HuH-7.5 (cell line): Measurements from ENCODE around the gene NIPAL3.
"Not testable (repeated sequence)": the region's sequence is repeated elsewhere in the genome, so short reads cannot be mapped to it uniquely, and the experiment has no call there.

Experiments
- DNase-seq: peaks from one replicate; pipeline ENCODE4 v3.0.0; 2011; ENCODE audit warnings: low spot score

Gene NIPAL3

DNA sequence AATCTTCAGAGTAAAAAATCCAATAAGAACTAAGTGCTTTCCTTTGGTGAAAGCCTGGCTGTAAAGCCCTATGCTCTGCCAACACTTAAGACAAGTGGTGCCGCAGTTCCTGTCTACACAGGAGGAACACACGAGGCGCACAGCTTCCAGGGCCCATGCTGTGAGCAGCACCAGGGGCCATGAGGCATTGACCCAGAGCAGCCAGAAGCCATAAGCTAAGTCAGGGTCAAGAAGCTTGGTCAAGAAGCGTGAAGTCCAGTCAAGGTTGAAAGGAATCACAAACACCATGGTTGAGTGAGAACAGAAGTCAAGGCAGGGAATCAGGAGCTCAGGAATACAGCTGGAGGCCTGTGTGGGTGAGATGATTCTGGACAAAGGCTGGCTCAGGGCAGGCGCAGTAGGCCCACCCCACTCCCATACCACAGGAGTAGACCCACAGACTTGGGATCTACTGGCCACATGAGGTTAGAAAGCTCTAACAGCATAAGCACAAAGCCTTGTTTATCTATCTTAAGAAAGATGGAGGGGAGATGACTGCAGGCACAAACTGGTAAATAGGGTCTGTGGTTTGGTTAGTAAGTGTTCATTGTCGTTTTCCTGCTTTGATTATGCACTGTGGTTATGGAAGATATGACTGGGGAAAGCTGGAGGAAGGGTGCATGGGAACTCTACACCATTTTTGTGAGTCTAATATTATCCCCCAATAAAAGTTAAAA lies 44.1 kb downstream of the NIPAL3 start:
- DNase-seq: no peak

DNA sequence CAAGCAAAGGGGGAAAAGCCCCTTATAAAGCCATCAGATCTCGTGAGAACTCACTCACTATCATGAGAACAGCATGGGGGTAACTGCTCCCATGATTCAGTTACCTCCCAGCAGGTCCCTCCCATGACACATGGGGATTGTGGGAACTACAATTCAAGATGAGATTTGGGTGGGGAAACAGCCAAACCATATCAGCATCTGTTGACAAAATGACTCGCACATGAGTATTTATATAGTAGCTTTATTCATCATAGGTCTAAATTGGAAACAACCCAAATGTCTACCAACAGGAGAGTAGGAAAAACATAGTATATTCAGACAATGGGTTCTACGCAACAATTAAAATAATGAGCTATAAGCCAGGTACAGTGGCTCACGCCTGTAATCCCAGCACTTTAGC lies 46.5 kb downstream of the NIPAL3 start:
- not testable (repeated sequence) for DNase-seq

DNA sequence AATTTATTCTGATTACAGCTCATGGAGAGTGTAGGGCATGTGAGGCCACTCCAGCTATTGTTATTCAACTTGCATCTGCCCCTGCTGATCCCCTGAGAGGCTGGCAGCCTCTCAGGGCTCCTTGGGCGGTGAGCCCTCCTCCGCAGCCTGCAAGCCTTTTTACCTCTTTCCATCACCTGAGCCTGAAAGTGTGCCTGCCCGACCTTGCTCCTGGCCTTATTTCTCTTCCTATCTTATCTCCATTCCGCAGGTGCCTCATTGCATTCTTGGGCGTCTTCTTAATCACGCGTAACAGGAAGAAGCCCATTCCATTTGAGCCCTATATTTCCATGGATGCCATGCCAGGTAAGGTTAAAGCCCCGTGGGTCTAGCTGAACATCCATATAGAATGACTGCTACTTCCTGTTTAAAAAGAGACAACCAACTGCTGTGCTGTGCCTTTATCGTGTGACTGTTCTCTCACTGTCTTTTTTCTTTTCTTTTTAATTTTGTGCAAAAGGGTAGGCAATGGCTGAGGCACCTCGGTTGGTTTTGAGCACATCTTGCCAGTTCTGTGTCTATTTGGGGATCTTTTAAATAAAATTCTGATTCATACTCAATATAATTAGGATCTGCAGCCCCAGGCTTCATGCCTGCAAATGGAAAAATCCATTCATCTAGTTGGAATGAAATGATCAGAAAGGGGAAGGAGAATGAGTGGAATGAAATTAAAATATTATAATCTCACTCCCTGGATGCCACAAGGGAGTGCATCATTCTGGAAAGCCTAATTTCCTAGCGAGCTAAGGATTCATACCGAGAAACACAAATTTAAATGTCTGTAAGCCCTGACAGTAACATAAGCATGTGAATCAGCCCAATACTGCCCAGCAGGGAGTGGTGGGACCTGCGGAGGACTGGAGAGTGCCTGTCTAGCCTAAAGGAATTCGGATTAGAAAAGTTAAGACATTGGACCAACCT lies 48.5 kb downstream of the NIPAL3 start:
- DNase-seq: no peak

DNA sequence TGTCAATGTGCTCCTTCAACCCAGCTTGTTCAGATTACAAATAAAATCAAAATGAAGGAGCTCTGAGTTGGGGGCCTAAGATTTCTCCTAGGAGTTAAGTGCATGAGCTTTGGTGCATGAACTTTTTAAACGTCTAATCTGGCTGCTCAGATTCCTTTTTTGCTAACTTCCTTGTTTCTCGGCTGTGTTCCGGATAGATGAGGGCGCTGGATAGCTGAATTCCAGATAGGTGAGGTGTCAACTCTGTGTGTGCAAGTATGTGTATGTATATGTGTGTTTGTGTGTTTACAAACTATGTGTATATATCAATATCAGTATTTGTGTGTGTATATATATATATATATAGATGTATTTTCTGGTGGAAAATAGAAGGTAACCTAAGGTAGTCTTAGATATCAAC lies 49.5 kb downstream of the NIPAL3 start:
- DNase-seq: no peak

DNA sequence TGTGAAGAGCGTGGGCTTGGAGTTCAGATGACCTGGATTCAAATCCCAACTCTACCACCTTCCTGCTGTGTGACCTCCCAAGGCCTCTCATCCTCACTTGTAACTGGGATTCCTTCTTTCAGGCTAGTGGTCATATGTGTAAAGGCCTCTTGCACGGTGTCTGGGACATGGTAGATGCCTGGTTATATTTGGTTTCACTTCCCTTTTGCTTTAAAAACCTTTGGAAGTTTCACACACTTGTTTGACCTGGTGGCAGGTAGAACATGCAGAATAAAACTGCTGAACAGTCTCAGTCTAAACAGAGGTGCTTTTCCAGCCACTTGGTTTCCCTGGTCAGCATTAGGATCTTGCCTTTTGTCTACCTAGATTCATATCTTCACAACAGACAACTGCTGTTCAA lies 50.0 kb downstream of the NIPAL3 start:
- no peak for DNase-seq

DNA sequence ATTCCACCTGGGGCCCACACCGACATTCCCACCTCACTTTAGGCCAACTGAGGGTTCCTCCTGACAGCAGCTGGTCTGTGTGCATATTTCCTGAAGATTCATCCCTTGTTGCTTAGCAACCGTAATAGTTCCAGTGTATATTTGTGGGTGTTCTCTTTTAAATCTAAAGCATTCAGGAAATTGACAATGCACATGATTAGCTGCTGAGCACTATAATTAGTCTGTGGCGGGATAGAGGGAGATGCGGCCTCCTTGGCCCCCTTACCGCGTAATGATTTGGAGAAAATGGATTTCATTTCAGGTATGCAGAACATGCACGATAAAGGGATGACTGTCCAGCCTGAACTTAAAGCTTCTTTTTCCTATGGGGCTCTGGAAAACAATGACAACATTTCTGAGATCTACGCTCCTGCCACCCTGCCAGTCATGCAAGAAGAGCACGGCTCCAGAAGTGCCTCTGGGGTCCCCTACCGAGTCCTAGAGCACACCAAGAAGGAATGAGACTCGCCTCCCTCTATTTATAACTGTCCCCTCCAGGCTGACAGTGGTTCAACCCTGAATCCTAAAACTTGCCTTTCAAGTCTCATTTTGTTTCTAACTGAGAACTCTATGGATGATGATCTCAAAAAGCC lies 53.2 kb downstream of the NIPAL3 start:
- no peak for DNase-seq

DNA sequence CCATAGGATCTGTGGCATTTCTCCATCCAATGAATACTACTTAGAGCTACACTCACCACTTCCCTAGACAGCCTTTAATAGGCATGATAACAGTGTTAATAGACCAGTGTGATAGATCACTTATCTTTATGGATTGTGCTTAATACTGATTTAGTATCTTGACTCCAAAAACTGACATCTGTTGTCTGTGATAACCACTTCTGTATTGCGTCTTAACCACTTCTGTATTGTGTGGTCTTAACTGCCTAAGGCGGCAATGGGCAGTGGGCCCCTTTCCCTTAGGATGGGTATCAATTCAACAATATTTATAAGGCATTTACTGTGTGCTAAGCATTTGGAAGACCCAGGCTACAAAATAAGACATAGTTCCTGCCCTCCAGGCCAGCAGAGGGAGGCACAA lies 55.0 kb downstream of the NIPAL3 start:
- no peak for DNase-seq

DNA sequence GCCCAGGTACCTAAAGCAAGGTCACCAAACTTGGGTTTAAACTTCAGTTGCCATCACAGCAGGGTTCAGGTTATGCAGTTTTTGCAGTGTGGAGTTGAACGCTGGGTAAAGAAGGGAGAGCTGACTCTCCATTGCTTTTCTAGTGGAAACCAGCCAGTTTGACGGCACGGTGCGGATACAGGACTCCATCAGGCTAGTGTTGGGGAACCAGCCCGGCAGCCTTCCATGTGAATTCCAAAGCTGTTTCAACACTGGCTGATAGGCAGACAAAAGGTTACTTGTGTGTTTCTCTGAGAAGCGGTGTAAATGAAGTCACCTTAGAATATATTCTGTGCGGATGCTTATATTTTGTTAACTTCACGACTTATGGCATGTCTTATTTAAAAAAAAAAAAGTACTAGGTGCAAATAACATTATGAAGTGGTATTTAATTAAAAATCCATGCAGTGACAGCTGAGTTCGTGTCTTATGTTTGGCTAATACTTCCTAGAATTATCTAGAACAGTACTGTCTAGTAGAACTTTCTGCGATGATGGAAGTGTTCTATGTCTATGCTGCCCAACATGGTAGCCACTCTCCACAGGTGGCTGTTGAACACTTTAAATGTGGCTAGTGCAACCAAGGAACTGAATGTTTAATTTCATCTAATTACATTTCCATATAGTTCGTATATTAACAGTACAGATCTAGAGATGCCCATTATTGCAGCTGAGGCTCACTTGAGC lies 57.1 kb downstream of the NIPAL3 start:
- no peak for DNase-seq

DNA sequence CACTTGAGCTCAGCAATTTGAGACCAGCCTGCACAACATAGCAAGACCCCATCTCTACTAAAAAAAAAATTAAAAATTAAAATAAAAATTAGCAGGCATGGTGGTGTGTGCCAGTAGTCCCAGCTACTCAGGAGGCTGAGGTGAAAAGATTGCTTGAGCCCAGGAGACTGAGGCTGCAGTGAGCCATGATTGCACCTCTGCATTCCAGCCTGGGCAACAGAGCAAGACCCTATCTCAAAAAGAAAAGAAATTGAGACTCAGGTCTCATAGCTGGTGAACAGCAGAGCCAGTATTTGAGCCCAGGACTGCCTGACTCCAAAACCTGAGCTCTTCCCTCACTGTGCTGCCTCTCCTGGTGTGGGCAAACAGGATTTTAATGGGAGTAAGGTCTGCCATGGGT lies 58.6 kb downstream of the NIPAL3 start:
- DNase-seq: no peak

DNA sequence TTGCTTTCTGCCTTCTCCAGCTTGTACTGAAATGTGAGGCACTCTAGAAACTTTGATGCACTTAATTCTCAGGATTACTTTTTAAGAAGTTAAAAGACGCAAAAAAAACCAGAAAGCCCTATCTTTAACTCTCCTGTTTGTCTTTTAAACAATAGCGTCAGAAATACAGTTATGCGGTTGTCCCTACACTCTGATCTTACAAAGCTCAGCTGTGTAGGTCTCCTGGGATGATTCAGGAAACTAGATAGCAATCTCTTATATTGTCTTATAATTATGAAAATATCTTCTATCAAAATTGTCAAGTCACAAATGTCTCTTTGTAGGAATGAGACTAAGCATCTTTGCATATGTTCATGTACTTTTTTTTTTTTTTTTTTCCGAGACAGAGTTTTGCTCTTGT lies 60.1 kb downstream of the NIPAL3 start:
- DNase-seq: no peak

DNA sequence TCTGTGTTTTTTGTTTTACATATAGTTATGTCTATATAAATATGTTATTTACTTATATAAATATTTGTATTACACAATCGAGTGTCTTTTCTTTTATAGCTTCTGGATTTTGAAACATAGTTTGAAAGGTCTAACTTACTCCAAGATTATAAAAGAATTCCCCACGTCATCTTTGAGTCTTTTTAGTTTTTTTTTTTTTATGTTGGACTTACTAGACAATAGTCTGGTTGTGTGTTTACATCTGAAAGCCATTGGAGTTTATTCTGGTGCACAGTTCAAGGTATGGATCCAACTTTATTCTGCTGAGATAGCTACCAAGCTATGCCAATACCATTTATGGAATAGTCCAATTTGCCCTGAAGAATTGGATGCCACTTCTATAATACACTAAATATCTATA lies 61.0 kb downstream of the NIPAL3 start:
- no peak for DNase-seq

DNA sequence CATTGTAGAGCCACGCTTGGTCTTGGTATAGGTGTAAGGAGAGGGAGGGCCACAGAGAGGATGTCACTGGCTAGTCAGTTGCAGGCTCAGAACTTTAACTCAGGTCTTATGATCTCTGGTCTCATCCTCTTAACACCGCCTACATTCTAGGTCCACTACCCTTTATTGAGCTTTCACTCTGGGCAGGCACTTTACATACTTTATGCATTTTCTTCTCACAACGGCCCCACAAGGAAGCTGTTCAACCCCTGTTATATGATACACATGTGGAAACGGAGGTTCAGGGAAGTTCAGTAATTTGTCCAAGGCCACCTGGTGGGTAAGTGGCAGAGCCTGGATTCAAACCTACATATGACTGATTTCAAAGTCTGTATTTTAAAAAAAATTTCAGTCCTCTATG lies 61.7 kb downstream of the NIPAL3 start:
- DNase-seq: no peak

DNA sequence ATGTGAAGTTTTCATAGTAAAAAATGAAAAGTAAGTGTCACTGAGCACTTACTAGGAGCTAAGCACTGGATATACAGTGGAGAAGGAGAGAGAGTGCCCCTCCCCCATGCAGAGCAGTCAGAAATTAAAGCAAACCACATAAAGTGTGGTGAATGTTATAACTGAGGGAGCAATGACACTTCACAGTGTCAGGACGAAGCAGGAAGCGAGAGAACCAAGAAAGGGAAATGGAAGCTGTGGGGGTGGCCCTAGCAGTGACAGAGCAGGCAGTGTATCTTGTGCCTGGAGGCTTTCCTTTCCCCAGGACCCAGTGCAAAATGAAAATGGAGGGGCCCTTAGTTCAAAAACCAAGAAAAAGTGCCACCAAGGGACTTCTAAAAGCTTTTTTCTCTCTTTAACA lies 65.5 kb downstream of the NIPAL3 start:
- DNase-seq: no peak

DNA sequence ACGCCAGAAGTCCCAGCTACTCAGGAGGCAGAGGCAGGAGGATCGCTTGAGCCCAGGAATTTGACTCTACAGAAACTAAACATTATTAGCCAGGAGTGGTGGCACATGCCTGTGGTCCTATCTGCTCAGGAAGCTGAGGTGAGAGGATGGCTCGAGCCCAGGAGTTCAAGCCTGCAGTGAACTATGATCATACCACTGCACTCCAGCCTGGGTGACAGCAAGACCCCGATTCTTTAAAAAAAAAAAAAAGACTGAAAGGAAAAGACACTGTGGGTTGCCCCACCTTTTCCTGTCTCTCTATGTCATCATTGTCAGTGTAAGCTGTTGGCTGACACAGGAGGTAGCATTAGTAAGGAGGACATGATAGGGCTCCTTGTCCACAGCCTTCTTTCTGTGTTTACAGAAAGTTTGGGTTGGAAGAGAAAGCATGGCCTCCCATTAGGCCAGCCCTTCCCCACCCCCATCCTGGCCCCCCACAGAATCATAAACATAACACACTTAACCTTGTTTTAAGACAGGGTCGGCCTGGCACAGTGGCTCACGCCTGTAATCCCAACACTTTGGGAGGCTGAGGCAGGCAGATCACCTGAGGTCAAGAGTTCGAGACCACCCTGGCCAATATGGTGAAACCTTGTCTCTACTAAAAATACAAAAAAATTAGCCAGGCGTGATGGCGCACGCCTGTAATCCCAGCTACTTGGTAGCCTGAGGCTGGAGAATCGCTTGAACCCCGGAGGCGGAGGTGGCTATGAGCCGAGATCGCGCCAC lies 66.4 kb downstream of the NIPAL3 start:
- DNase-seq: no peak

DNA sequence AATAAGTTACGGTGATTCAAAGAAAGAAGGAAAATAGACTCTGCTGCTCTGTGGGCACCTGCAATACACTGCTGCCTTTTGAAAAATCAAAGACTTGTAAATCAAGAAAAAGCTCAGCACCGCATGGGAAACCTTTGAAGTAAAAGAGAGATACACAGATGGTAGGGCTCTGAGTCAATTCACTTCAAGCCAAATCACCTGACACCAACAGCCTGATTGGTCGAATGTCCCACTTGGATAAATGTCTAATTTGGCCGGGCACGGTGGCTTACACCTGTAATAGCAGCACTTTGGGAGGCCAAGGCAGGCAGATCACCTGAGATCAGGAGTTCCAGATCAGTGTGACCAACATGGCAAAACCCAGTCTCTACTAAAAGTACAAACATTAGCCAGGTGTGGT lies 67.8 kb downstream of the NIPAL3 start:
- no peak for DNase-seq

DNA sequence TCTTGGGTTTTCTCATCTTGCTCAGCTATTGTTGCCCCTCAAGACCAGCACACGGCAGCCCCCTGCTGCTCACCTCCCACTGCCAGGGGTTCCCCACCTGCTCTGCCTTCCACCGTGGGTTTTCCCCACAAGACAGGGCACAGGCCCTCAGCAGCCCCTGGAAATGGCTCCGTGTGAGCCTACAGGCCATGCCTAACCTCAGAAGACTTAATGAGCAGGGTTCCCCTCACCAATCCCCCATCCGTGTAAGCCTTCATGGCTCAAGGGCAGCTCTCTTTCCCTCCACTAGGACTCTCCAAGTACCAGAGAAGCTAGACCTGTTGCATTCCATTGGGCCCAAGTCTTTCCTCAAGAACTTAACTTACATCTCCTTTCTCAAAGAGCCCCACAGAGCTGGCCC lies 68.6 kb downstream of the NIPAL3 start:
- DNase-seq: no peak

DNA sequence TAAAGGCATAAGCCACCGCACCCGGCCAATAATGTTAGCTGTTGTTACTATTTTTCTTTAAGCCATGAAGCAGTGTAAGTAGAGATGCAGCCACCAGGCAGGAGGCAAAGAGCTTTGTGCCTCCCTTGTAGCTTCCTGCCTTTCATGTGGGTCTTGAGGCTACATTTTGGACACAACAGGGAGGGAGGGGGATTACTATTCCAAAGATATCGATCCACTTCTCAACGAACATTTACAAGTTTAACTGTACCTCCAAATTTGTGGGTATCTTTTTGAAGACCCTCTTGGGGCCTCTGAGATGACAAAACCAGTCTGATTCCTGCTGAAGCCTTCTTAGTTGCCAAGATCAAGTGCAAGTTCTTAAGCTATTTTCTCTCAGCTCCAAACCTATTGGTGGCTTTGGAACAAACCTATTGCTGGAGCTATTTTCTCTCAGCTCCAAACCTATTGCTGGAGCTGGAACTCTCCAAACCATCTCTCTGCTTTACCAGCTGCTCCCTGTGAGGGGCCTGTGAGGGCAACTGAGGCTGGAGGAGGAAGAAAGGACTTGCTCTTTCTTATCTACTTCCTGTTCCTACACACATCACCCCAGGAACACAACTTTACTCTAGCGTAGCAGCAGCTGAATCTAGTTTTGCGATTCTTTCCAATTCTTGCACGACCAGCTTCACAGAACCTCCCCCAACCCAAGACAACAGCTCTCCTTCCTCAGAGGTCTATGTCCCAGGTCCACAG lies 70.9 kb downstream of the NIPAL3 start:
- no peak for DNase-seq

DNA sequence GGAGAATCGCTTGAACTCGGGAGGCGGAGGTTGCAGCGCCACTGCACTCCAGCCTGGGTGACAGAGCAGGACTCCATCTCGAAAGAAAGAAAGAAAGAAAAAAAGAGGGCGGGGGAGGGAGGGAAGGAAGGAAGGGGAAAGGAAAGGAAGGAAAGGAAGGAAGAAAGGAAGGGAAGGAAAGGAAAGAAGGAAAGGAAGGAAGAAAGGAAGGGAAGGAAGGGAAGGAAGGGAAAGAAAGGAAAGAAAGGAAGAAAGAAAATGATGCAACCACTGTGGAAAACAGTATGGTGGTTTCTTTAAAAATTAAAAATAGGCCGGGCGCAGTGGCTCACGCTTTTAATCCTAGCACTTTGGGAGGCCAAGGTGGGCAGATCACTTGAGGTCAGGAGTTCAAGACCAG lies 71.9 kb downstream of the NIPAL3 start:
- no peak for DNase-seq

DNA sequence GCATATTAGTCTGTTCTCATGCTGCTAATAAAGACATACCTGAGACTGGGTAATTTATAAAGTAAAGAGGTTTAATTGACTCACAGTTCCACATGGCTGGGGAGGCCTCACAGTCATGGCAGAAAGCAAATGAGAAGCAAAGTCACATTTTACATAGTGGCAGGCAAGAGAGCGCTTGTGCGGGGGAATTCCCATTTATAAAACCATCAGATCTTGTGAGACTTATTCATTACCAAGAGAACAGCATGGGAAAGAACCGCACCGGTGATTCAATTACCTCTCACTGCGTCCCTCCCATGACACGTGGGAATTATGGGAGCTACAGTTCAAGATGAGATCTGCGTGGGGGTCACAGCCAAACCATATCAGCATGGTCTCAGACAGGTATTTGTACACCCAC lies 72.6 kb downstream of the NIPAL3 start:
- DNase-seq: not testable (repeated sequence)

DNA sequence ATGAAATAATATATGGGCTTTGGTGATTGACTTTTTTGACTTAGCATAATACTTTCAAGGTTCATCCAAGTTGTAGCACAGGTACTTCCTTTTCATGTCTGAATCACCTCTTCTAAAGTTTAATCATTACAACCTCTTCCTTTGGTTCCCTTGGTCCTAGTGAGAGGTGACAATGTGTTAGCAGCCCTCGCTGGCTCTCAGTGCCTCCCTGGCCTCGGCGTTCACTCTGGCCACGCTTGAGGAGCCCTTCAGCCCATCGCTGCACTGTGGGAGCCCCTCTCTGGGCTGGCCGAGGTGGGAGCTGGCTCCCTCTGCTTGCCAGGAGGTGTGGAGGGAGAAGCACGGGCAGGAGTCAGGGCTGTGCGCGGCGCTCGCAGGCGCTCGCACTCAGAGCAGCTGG lies 74.1 kb downstream of the NIPAL3 start:
- no peak for DNase-seq
